ENCODE results near the gene CHP1.
A peak's percentile ranks its signal among the peaks of the same experiment; 100 is the strongest.
"Not testable (repeated sequence)": the region's sequence is repeated elsewhere in the genome, so short reads cannot be mapped to it uniquely, and the experiment has no call there.

Gene CHP1

GRCh38 chr15:41291065-41291631 is 60.1 kb downstream of the CHP1 start:
- H3K4me3 ChIP-seq (ENCODE audit: low read depth, low read length), result no peak overlapping the region
- no peak for TF ChIP-seq CTCF (IDR thresholded peaks at IDR 0.05; ENCODE audit: insufficient read depth, low read depth, low read length, missing control alignments)
- peak; percentile 71 for DNase-seq (ENCODE audit: low read depth)

GRCh38 chr15:41292521-41292920 is 61.5 kb downstream of the CHP1 start:
- no peak overlapping the region for H3K4me3 ChIP-seq (ENCODE audit: low read depth, low read length)
- no peak for DNase-seq (ENCODE audit: low read depth)
- TF ChIP-seq CTCF (IDR thresholded peaks at IDR 0.05; ENCODE audit: insufficient read depth, low read depth, low read length, missing control alignments), result no peak

GRCh38 chr15:41301139-41301538 is 70.1 kb downstream of the CHP1 start:
- H3K4me3 ChIP-seq (ENCODE audit: low read depth, low read length); DNase-seq (ENCODE audit: low read depth): not testable (repeated sequence)

GRCh38 chr15:41301587-41301986 is 70.5 kb downstream of the CHP1 start:
- TF ChIP-seq CTCF (IDR thresholded peaks at IDR 0.05; ENCODE audit: insufficient read depth, low read depth, low read length, missing control alignments), result no peak
- no peak overlapping the region for H3K4me3 ChIP-seq (ENCODE audit: low read depth, low read length)
- DNase-seq (ENCODE audit: low read depth), result no peak

- TF ChIP-seq CTCF (IDR thresholded peaks at IDR 0.05; ENCODE audit: insufficient read depth, low read depth, low read length, missing control alignments), result no peak
- H3K4me3 ChIP-seq (ENCODE audit: low read depth, low read length), result no peak overlapping the region
- no peak for DNase-seq (ENCODE audit: low read depth)
These were observed 73.2 kb downstream of the CHP1 start for GRCh38 chr15:41304149-41304770.

GRCh38 chr15:41307679-41308078 is 76.6 kb downstream of the CHP1 start:
- no peak overlapping the region for H3K4me3 ChIP-seq (ENCODE audit: low read depth, low read length)
- no peak for TF ChIP-seq CTCF (IDR thresholded peaks at IDR 0.05; ENCODE audit: insufficient read depth, low read depth, low read length, missing control alignments)
- no peak for DNase-seq (ENCODE audit: low read depth)

- DNase-seq (ENCODE audit: low read depth), result peak; percentile 36
- no peak overlapping the region for H3K4me3 ChIP-seq (ENCODE audit: low read depth, low read length)
- no peak for TF ChIP-seq CTCF (IDR thresholded peaks at IDR 0.05; ENCODE audit: insufficient read depth, low read depth, low read length, missing control alignments)
These were observed 78.3 kb downstream of the CHP1 start for GRCh38 chr15:41309226-41309905.

- DNase-seq (ENCODE audit: low read depth), result not testable (repeated sequence)
These were observed 89.8 kb downstream of the CHP1 start for GRCh38 chr15:41320805-41321330.

More at GRCh38 chr15:41320805-41321330, 89.8 kb downstream of the CHP1 start:
- not testable (repeated sequence) for H3K4me3 ChIP-seq (ENCODE audit: low read depth, low read length)

Measured in GM12865 (cell line).